K562 (cell line): ENCODE results near the gene MYO1D. TPM values are rescaled to one million over a fixed set of nuclear protein-coding genes. Genes with fewer than 3 reads are reported as not detected.

Experiments
- ATAC-seq: fragments of 200-7000 bp; cut with Tn5 transposase; 3 replicates; pipeline ENCODE4 v1.9.1; 2020; ENCODE audit warnings: moderate library complexity
- BruUV-seq: library from RNA; stranded (reverse); fragments of 400-500 nt; replicated peaks from 2 replicates; lab custom pipeline; 2021; lab: Mats Ljungman, UMichigan
- CTCF ChIA-PET: fragments of 300-600 bp; formaldehyde crosslinking; extraction: SDS; loops from one replicate; lab custom pipeline; 2021; ENCODE audit warnings: low intra/inter-chr PET ratio; lab: Yijun Ruan, JAX
- POLR2A ChIA-PET: fragments of 300-600, 350-650 bp; sonication (Branson Sonifier 250); formaldehyde crosslinking; extraction: SDS; loops from one replicate; lab custom pipeline; 2021; ENCODE audit warnings: antibody characterized with exemption, inconsistent platforms; lab: Yijun Ruan, JAX
- DNase-seq, 4 experiments: peaks; one replicate each; pipeline versions ENCODE4 v3.0.0 to v3.0.0-alpha.2; 2011 to 2018; ENCODE audit warnings: low spot score in 3 of 4, mixed read lengths in 3 of 4; ENCODE audit errors: extremely low read depth in 1 of 4
- FAIRE-seq: peaks from 2 replicates; lab custom pipeline; 2011; peaks lifted over from hg19 to GRCh38; lab: Jason Lieb, UNC
- H2AFZ ChIP-seq: 2 replicates; pipeline ENCODE4 v1.6.0; 2011; ENCODE audit warnings: low read depth, low read length, control low read depth, inconsistent platforms
- H3K27ac ChIP-seq: fragments of 200-600 bp; 3 replicates; pipeline ENCODE4 v1.8.0; 2011; ENCODE audit warnings: low read depth, mild to moderate bottlenecking, control low read depth, inconsistent platforms, low read length, moderate library complexity, mixed read lengths; ENCODE audit errors: extremely low read depth
- H3K27me3 ChIP-seq, 2 experiments: fragments of 300-600 bp in 1 of 2; 2 replicates in 1 of 2; 3 replicates in 1 of 2; pipeline versions ENCODE4 v1.6.0 to v1.8.0; 2011; ENCODE audit warnings: inconsistent platforms in 2 of 2, low read length in 2 of 2, mild to moderate bottlenecking in 1 of 2, mixed read lengths in 1 of 2, moderate library complexity in 1 of 2; ENCODE audit not compliant: control insufficient read depth in 2 of 2, insufficient read depth in 2 of 2
- H3K36me3 ChIP-seq: fragments of 300-600 bp; 3 replicates; pipeline ENCODE4 v1.8.0; 2011; ENCODE audit warnings: mild to moderate bottlenecking, low read length, inconsistent platforms; ENCODE audit not compliant: control insufficient read depth, insufficient read depth
- H3K4me1 ChIP-seq, 2 experiments: fragments of 200-600 bp in 1 of 2; replicated peaks in 1 of 2; 2 replicates in 1 of 2; 3 replicates in 1 of 2; pipeline versions ENCODE4 v1.5.1 to v1.8.0; 2011; ENCODE audit warnings: inconsistent platforms in 2 of 2, low read length in 2 of 2, mild to moderate bottlenecking in 1 of 2, mixed read lengths in 1 of 2, moderate library complexity in 1 of 2; ENCODE audit not compliant: control insufficient read depth in 2 of 2, insufficient read depth in 2 of 2
- H3K4me2 ChIP-seq: 2 replicates; pipeline ENCODE4 v1.6.1; 2011; ENCODE audit warnings: low read length, control low read depth, inconsistent platforms, mixed read lengths; ENCODE audit not compliant: insufficient read depth
- H3K4me3 ChIP-seq: fragments of 200-600 bp; sonication (generic), shearing (Covaris generic); 2 replicates; pipeline ENCODE4 v1.5.1; 2016; ENCODE audit warnings: control low read depth, inconsistent platforms
- H3K79me2 ChIP-seq: fragments of 200-600 bp; 3 replicates; pipeline ENCODE4 v1.8.0; 2011; ENCODE audit warnings: low read length, inconsistent platforms; ENCODE audit not compliant: control insufficient read depth, insufficient read depth
- H3K9ac ChIP-seq, 2 experiments: 2 replicates each; pipeline versions ENCODE4 v1.6.0 to v1.6.1; 2011; ENCODE audit warnings: low read depth in 2 of 2, low read length in 2 of 2, control low read depth in 1 of 2, inconsistent platforms in 1 of 2, mild to moderate bottlenecking in 1 of 2, mixed read lengths in 1 of 2; ENCODE audit not compliant: insufficient read depth in 1 of 2
- H3K9me1 ChIP-seq: one replicate; pipeline ENCODE4 v1.6.0; 2011; ENCODE audit warnings: inconsistent platforms, mild to moderate bottlenecking, low read length, moderate library complexity; ENCODE audit not compliant: control insufficient read depth, insufficient read depth
- H3K9me3 ChIP-seq: replicated peaks from 2 replicates; pipeline ENCODE4 v1.5.1; 2011; ENCODE audit warnings: low read depth, low read length, inconsistent platforms; ENCODE audit not compliant: control insufficient read depth, insufficient read depth
- H4K20me1 ChIP-seq: replicated peaks from 2 replicates; pipeline ENCODE4 v1.6.1; 2011; ENCODE audit warnings: low read length, inconsistent platforms, mixed read lengths; ENCODE audit not compliant: control insufficient read depth, insufficient read depth
- CBX5 ChIP-seq: IDR thresholded peaks from 2 replicates; pipeline ENCODE4 v1.6.1; 2014; ENCODE audit warnings: low read depth, borderline replicate concordance
- CEBPB ChIP-seq: fragments of 450-650 bp; IDR thresholded peaks from 2 replicates; pipeline ENCODE4 v1.6.1; 2016; ENCODE audit warnings: missing genetic modification characterization, missing compliant biosample characterization
- E2F1 ChIP-seq: sonication (generic); formaldehyde crosslinking; IDR thresholded peaks from 2 replicates; pipeline ENCODE4 v1.8.1; 2023; ENCODE audit warnings: mild to moderate bottlenecking, missing genetic modification reagents, moderate library complexity
- ELF4 ChIP-seq: fragments of 450-650 bp; formaldehyde crosslinking; IDR thresholded peaks from 2 replicates; pipeline ENCODE4 v1.4.0; 2022; ENCODE audit warnings: missing genetic modification characterization
- EWSR1 ChIP-seq: fragments of 450-650 bp; IDR thresholded peaks from 2 replicates; pipeline ENCODE4 v1.6.1; 2018; ENCODE audit warnings: borderline replicate concordance, mild to moderate bottlenecking, low read depth, moderate library complexity; ENCODE audit not compliant: partially characterized antibody
- GTF2E2 ChIP-seq: fragments of 200-800 bp; sonication (Bioruptor generic); IDR thresholded peaks from 2 replicates; pipeline ENCODE4 v1.6.1; 2016; ENCODE audit warnings: missing genetic modification characterization, missing compliant biosample characterization
- HDGF ChIP-seq: fragments of 450-650 bp; IDR thresholded peaks from 2 replicates; pipeline ENCODE4 v1.6.1; 2016
- HMBOX1 ChIP-seq: sonication (generic); IDR thresholded peaks from 2 replicates; pipeline ENCODE4 v1.6.1; 2016
- MTA2 ChIP-seq: fragments of 450-650 bp; IDR thresholded peaks from 2 replicates; pipeline ENCODE4 v1.6.1; 2016; ENCODE audit warnings: low read depth
- NFYB ChIP-seq: IDR thresholded peaks from 2 replicates; pipeline ENCODE4 v1.6.1; 2011; ENCODE audit warnings: mild to moderate bottlenecking, moderate library complexity; ENCODE audit not compliant: insufficient read length; ENCODE audit errors: extremely low read depth
- NR4A1 ChIP-seq, 2 experiments: fragments of 250-450 bp in 1 of 2; fragments of 450-650 bp in 1 of 2; sonication (Bioruptor Pico) in 1 of 2; IDR thresholded peaks; 2 replicates each; pipeline versions ENCODE4 v1.4.0 to v1.6.1; 2016 to 2020; ENCODE audit warnings: mild to moderate bottlenecking in 2 of 2, missing compliant biosample characterization in 1 of 2, missing genetic modification characterization in 1 of 2, moderate library complexity in 1 of 2
- SMAD3 ChIP-seq: fragments of 450-650 bp; formaldehyde crosslinking; conservative IDR thresholded peaks from 2 replicates; pipeline ENCODE4 v1.4.0; 2020; ENCODE audit warnings: mild to moderate bottlenecking
- ZHX1 ChIP-seq: fragments of 150-350 bp; conservative IDR thresholded peaks from 2 replicates; pipeline ENCODE4 v1.6.1; 2014; ENCODE audit warnings: low read length
- ZNF121 ChIP-seq: sonication (generic); formaldehyde crosslinking; conservative IDR thresholded peaks from 2 replicates; pipeline ENCODE4 v1.8.0; 2022; ENCODE audit warnings: missing genetic modification reagents
- ZNF263 ChIP-seq: sonication (generic); formaldehyde crosslinking; IDR thresholded peaks from 2 replicates; pipeline ENCODE4 v1.8.0; 2022; ENCODE audit warnings: mild to moderate bottlenecking, missing genetic modification reagents, borderline replicate concordance
- ZNF431 ChIP-seq: sonication (generic); formaldehyde crosslinking; IDR thresholded peaks from 2 replicates; pipeline ENCODE4 v1.8.0; 2022; ENCODE audit warnings: mild to moderate bottlenecking, missing genetic modification reagents
- ZNF512 ChIP-seq: IDR thresholded peaks from 2 replicates; pipeline ENCODE4 v1.6.1; 2016; ENCODE audit warnings: missing genetic modification characterization, missing compliant biosample characterization
- ZZZ3 ChIP-seq: fragments of 450-650 bp; IDR thresholded peaks from 2 replicates; pipeline ENCODE4 v1.6.1; 2016; ENCODE audit warnings: antibody characterized with exemption, mild to moderate bottlenecking, moderate library complexity
- in situ Hi-C: fragments of 300-500 bp; cut with MboI; formaldehyde crosslinking; loops from 4 replicates; pipeline ENCODE4 v1.15.0; 2018; ENCODE audit warnings: inconsistent platforms, mixed read lengths
- intact Hi-C: fragments of 100-400 bp; cut with micrococcal nuclease; formaldehyde crosslinking; loops from 2 replicates; pipeline ENCODE4 v1.14.2; 2022
- polyA plus RNA-seq, 8 experiments: library from polyadenylated mRNA; depleted of rRNA in 4 of 8; stranded (reverse) in 5 of 8; unstranded in 3 of 8; fragments of >200 nt; fragmentation: Nextera tagmentation in 2 of 8; fragmentation: Illumina TruSeq in 1 of 8; extraction: Ambion mirVana in 2 of 8; extraction: Trizol in 1 of 8; gene quantifications; 2 replicates each; pipeline versions ENCODE4 v1.2.1 to v1.2.3, GENCODE V29; 2011 to 2014; ENCODE audit warnings: inconsistent platforms in 1 of 8, missing spikeins in 1 of 8
- total RNA-seq, 7 experiments: library from RNA; depleted of rRNA in 6 of 7; stranded (reverse); fragments of >200 nt in 6 of 7; fragmentation: Illumina TruSeq in 2 of 7; extraction: Trizol in 2 of 7; gene quantifications; 2 replicates each; pipeline versions ENCODE4 v1.2.1 to v1.2.3, GENCODE V29; 2011 to 2021; ENCODE audit warnings: low replicate concordance in 1 of 7

Gene MYO1D
- total and polyA plus RNA-seq, 9 of the 15 experiments (the other 6 are each of a cell fraction or from before 2014, with no cell fraction given), result 2.1 to 71.2 (median 45.4) TPM

GRCh38 chr17:32759476-32759875, 117.4 kb downstream of the MYO1D start:
- no peak for ATAC-seq
- in situ Hi-C loops, result no loop called here
- Histone ChIP-seq H4K20me1 (no peaks in the 10 kb centered on the region), H3K4me1 (no peaks in the 10 kb centered on the region), H3K9me1 (no peaks in the 10 kb centered on the region), H3K4me3 (no peak overlapping the region), H3K9me3 (no peaks in the 10 kb centered on the region), H3K27me3 (no peaks in the 10 kb centered on the region), H3K79me2 (no peaks in the 10 kb centered on the region), H3K36me3 (peaks cover 21% of the 10 kb centered on the region; the same call in 2 of the 3 replicates), H3K27ac (no peak overlapping the region), H3K4me2 (no peak overlapping the region), H3K9ac (no peak overlapping the region), H2AFZ (no peak overlapping the region)
- DNase-seq, result no peak
- CTCF ChIA-PET, result no interaction called here
- BruUV-seq, result no TSS peak
- POLR2A ChIA-PET, result no interaction called here
- FAIRE-seq, result no peak
- intact Hi-C loops, result loop anchor here (10.0 kb wide), 1 partner anchor 505 kb away; no protein-coding TSS in a partner anchor
- TF ChIP-seq ZNF431 (CRISPR knock-in tag) (no peak), NFYB (no peak), GTF2E2 (tag) (no peak), E2F1 (CRISPR knock-in tag) (no peak), ZZZ3 (no peak), ELF4 (no peak), ZNF263 (CRISPR knock-in tag) (no peak), HMBOX1 (no peak), MTA2 (no peak), CBX5 (no peak), EWSR1 (no peak), HDGF (no peak), ZNF512 (tag) (no peak), SMAD3 (CRISPR knock-in tag) (no peak), NR4A1 (CRISPR knock-in tag; IDR thresholded peaks at IDR 0.05) (no peak), NR4A1 (tag; IDR thresholded peaks at IDR 0.05) (no peak), CEBPB (tag) (no peak), ZHX1 (no peak), ZNF121 (CRISPR knock-in tag) (no peak)
